HL-60/S4 (cell line): ENCODE data around the gene XYLT1.

Source experiments
- in situ Hi-C: fragments of 300-500 bp; cut with MboI; formaldehyde crosslinking; loops from 2 replicates; pipeline ENCODE4 v1.14.3; 2022; ENCODE audit warnings: low sequenced_read_pairs

Gene XYLT1

DNA sequence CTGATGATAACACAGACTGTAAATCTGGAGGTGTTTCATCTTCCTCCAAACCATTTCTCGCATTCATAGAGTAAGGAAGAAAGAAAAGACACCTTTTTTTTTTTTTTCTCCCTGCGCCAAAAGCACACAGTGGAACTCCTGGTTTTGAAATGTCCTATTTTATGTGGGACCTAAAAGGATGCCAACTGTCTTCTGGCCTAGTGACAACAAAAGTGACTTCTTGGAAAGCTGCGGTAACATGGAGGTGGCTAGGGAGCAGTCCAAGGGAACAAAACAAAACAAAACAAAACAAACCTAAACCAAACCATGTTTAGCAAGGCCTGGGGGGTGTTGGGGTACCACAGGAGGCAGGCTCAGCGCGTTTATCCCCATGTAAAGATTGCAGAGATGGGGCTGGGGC, 174.8 kb downstream of the XYLT1 start:
- in situ Hi-C loops: no loop called here

DNA sequence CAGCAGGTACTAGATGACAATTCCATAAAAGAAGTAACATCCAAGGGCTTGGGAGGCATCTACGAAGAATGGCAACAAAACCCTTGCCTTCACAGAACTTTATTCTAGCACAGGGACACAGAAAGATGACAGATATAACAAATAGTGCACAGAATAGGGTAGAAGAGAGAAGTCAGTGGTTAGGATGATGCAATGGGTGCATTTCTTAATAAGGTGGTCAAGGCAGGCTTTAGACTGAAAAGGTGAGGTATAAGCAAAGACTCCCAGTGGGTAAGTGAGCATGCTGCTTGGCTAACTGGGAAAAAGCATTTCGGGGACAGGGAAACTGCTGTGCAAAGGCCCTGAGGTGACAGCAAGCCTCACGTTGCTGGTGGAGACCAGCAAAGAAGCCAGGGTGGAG, 175.9 kb downstream of the XYLT1 start:
- in situ Hi-C loops: no loop called here

DNA sequence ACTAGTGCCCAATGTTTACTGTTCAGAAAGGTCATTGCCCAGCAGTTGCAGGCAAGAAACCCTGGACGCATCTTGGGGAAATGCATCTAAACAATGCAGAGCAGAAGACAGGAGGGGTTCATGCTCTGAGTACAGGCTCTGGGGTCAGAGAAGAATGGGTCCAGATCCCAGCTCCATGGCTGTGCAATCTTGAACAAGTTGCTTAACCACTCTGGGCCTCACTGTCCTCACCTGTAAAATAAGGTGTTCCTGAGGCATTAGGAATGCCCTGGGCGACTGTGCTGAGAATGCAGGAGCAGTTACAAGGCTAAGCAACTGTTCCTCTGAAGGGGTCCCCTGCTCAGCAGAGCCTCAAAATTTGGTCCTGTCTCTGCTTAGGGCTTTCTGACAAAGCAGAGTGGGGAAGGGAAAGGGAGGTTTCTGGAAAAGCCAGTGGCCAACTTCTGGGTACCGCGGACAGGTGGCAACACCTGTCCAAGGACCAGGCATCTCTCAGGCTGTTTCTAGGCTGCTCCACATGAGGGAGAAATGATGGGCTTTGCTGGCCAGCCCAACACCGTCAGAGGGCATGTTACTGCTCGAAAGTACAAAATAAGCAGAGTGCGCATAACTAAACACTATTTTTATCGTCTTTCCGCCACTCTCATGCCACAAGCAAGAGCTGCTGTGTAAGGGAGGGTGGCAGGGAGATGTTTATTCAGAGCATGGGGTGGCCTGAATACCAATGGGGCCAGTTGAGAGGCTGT, 176.8 kb downstream of the XYLT1 start:
- in situ Hi-C loops: no loop called here

DNA sequence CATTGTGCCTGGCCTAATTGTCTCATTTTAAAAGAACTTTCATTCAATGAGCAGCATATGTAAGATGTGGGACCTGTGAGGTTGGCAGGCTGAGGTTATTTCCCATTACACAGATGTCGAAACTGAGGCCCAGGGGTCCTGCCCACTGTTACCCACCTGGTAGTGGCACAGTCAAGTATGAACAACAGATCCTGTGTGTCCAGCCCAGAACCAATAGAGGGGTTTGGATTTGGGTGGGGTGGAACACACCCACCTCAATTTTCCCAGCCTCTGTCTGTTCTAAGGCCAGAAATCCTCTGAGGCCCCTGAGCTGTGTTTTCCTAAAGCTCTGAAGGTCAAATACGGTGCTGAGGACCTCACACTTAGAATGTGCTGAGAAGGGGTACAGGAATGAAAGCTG, 179.5 kb downstream of the XYLT1 start:
- in situ Hi-C loops: no loop called here

DNA sequence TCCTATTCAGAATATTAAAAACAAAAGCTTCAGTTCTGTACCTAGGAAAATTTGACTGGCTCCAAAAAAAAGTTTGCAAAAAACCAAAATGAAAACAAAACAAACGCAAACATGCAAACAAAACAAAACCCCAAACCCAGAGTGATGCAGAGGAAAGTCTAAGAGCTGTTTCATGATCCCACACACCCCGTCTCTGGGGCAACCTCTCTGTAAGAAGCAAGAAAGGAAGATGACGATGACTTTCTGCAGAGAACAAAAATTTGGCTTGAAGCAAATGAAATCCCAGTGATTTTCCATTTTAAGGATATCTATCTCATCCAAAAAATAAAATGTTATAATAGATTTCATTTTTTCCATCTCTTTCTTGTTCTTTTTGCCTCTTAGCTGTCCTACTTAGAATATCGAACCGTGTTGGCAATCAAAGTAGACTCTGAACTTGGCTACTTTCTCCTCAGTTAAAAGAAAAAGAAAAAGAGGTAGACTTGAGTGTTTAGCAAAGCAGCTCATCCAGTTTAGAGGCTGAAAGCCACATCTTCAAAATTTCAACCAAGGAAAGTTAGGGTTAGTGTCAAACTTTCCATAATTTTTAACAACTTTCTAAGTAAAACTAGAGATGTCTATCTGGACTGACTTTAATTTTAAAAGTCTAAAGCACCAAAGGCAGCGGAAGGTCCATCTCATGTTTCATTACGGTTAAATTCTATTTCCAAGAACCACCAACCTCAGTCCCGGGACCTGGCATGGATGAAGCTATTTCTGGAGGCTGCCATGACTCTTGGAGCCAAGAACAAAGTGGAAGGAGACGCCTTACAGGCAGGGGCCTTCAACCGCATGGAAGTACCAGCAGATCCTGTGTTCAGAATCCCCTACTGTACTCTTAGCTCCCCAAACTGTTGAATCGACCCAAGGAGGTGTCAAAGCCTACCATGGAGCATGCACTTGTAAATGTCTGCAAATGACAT, 180.8 kb downstream of the XYLT1 start:
- in situ Hi-C loops: no loop called here

DNA sequence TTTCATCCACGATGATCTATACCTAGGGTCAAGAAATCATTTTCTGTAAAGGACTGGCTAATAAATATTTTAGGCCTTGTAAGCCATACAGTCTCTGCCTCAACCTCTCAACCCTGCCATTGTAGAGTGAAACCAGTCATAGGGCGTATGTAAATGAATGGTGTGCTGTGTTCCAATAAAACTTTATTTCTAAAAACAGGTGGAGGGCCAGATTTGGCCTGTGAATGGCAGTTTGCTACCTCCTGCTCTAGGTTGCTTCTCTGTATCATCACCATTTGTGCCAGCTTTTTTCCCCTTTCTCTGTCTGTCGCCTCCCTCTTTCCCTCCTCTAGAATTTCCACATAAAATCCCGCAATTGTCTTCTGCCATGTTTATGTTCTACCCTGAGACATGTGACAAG, 181.7 kb downstream of the XYLT1 start:
- in situ Hi-C loops: no loop called here

DNA sequence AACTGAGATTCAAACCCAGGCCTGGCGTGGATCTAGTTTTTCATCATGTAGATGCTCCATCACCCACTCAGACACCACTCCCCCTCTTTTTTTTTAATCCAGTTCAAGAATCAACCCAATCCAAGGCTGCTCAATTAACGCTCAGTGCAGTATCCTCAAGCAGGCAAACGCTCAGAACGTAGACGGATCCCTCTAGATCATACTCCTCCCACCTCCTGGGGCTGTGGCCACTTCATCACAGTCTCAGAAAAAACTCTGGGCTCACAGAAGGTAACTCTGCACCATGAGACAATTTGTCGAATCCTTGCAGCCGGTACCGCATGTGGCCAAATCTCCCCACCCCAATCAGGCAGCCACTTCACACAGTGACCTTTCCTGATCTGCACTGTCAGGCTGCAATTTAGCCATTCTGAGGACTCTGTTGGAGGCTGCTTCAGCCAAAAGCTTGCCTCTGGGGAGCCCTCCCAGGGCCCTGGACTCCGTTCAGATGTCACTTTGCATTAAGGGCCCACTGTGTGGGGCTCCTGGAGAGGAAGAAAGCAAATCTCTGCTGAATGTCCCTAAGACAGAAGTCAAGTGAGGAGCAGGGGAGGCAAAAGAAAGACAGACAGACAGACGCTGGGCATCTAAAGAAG, 183.5 kb downstream of the XYLT1 start:
- in situ Hi-C loops: no loop called here

DNA sequence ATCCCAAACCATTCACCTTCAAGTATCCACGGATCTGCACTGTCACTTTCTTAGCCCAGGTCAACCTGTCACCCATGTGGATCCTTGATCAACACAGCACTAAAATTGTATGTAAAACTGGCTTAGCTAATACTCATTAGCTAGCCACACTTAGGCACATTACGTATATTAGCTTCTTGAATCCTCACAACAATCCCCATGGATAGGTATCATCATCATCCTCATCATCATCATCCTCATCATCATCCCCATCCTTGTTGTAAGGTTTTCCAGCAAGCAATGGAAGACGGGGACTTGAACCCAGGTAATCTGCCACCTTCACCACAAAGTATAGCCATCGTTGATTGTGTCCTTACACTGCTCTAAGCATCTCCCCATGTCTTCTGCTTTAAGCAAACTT, 184.3 kb downstream of the XYLT1 start:
- in situ Hi-C loops: no loop called here

DNA sequence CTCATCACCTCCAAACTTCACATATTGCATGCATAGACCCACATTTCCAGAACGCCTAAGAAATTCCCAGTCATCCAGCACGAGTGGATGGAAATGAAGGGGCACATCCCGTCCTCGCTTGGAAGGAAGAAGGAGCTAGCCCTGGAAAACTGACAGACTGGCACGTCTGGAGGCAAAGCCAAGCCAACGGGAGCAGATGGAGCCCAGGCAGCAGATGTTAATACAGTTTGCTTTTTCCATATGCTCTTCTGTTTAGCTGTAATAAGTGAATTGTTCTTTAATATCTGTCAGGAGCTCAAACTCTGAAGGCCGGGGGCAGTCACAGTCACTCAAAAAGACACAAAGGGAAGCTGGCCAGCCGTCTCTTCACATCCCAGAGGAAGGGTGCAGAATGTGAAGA, 187.7 kb downstream of the XYLT1 start:
- in situ Hi-C loops: no loop called here

DNA sequence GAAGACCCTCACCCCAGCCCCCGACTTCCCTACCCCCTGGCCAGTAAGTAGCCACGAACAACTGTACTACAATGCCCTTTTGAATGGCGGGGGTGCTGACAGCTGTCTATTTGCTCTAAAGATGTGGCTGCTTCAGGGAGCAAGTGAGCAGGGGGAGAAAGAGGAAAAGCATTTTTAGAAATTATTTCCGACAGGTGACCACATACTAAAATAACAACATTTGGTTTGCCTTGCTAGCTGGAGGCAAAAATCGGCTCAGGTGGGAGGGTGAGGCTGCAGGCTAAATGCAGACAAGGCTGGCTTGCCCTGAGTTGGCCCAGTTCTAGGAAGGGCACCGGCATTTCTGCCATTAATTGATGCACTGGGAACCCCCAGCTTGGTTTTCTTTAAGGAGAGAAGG, 188.5 kb downstream of the XYLT1 start:
- in situ Hi-C loops: no loop called here

DNA sequence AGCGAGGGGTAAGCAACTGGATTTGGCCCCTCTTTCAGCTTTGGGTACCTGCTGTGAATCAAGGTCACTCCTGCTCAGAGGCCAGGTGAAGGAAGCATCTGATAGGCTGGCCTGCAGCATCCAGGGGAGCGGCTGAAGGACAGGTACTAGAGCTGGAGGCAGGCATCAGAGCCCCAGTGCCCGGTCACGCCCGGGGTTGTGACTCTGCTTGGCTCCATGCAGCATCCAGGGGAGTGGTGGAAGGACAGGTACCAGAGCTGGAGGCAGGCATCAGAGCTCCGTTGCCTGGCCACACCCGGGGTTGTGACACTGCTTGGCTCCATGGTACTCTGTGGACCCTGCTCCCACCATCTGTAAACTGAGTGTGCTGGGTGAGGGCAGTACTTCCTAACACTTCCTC, 189.7 kb downstream of the XYLT1 start:
- in situ Hi-C loops: no loop called here

DNA sequence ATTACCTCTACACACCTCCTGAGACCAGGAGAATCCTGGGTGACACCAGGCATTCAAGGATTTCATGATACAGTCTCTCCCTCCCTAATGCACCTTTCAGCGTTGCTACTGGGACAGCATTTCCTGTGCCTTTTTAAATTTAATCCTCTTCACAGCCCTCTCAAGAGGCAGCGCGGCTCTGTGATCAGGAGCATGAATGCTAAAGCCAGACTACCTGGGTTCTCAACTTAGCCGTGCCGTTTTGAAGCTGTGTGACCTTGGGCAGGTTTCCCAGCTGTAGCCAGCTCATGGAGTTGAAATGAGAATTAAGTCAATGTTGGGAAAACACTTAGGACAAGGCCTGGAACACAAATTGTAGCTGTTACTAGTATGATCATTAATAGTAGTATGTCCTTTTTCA, 191.8 kb downstream of the XYLT1 start:
- in situ Hi-C loops: no loop called here

DNA sequence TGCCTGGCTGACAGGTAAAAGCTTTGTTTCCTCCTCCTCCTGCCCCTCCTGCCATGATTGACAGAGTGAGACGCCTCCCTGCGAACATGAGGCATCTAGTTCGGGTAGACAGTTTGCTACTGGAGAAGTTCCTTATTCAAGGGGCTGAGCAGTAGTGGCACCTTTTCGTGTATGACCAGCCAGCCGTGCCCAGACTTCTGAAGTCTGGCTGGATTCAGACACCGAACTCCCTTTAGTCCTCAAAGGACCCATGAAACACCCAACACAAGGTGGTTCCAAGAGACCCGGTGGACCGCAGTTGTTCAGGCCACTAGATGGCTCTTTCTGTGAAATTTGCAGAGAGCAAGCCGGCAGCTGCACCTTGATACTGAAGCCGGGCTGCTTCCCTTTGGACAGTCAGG, 192.8 kb downstream of the XYLT1 start:
- in situ Hi-C loops: no loop called here

DNA sequence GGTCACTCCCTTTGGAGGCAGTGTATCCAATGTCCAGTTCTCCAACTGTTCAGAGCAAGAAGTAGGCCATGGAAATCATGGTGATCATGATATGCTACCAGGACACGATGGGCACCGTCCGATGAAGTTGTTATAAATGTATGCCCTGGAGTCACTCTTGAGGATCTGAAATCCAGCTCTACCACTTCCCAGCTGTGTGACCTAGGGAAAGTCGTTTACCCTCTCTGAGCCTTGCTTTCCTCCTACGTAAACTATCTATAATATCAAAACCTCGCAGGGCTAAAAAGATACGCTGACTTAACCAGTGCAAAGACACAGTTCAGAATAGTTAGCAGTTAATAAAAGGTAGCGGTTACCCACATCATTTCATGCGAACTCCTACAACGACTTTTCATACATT, 194.2 kb downstream of the XYLT1 start:
- in situ Hi-C loops: no loop called here

DNA sequence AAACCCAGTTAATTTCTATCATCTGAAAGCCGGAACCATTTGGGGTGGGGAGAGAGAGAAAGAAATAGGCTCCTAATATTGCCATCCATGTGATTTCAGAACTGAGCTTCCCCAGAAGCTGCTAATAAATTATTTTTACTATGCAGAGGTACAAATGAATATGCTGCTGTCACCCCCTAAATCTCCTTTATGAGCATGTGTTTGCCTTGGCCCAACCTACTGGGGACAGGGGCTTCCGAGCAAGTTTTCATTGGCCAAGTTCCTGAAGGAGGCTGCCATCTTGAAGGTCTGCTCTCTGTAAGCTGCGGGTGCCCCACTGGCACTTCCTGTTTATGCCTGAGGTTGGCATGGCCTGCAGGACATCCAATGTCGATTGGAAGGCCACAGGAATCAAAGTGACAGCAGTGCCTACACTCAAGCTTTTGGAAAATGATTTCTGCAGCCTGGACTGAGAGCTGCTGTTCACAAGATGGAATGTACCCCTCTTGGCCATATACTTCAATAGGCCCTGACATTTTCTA, 194.7 kb downstream of the XYLT1 start:
- in situ Hi-C loops: no loop called here

DNA sequence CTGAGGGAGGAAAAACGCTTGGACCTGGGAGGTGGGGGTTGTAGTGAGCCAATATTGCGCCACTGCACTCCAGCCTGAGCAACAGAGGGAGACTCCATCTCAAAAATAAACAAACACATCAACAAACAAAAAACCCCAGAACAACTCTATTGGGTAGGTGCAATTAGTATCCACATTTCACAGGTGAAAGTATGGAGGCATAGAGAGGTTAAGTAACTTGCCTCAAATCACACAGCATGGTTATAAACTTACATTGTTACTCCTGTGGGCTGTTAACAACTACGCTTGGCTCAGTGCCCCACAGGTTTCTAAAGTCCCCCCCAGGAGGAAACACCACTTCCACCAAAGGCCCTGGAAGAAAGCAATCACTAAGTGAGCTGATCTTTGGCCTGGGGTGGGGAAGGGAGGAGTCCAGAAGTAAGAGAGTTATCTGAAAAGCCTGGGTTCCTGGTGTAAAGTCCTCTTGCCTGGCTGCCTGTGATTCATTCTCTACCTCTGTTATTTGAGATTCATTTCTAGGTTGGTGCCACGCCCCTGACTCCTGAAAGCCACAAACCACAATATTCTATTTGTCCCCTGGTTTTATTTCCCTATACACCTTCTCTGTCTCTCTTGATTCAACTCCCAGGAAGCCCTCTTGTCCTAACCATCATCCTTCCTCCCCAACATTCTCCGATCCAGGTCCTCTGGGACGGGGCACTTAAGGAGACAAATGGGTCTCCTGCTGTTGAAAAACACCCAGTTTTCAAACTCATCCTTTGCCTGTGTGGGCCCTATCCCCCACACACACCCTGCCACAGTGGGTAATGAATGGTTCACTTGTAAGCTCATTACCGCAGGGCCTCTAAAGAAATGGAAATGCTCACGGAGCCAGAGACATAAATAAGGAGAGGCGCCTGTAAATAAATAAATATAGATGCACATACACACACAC, 195.4 kb downstream of the XYLT1 start:
- in situ Hi-C loops: no loop called here

DNA sequence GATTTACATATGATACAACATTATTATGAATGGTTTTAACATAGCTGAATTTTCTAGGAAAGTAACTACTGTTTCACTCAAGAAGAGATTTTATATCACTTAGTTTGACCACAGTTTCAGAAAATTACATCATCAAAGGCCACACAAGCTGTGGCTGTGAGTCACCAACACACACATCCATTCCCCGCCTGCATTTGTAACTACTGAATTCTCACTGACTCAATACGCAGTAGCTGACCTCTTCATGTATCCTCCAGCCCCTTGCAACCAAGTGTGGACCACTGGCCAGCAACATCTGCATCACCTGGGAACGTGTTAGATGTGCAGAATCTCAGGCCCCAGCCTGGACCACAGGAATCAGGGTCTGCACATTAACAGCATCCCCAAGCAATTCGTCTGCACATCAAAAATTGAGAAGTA, 197.6 kb downstream of the XYLT1 start:
- in situ Hi-C loops: no loop called here

DNA sequence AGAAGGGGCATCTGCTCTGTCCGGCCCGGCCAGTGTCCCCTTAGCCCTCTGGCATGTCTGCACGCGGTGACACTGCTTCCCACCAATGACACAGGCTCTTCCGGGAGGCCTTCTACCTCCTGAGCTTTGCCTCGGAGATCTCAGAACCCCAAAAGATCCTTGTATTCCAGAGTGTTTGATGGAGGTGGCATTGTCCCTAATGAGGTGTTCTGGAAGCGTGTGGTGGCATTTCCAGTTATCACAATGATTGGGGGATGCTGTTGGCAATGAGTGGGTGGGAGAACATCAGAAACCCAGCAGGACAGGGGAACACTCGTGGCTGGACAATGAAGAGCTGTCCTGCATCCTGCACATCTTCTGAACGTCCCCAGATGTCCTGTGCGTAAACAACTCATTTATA, 198.0 kb downstream of the XYLT1 start:
- in situ Hi-C loops: no loop called here

DNA sequence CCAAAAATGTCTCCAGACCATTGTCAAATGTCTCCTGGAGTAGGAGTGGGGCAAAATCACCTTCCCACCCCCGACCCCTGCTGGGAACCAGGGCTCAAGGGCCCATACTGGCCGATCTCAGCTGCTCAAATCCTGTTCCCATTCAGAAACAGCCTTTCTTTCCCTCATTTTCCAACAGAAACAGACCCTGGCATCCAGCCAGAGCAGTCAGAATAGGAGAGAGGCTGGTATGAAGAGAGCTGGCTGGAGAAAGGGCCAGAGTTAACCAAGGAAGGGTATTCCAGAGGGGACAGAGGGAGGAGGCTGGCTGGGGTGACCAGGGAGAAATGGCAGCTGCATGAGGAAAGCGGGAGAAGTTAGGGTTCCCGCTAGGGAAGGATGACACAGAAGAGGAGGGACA, 199.1 kb downstream of the XYLT1 start:
- in situ Hi-C loops: no loop called here

DNA sequence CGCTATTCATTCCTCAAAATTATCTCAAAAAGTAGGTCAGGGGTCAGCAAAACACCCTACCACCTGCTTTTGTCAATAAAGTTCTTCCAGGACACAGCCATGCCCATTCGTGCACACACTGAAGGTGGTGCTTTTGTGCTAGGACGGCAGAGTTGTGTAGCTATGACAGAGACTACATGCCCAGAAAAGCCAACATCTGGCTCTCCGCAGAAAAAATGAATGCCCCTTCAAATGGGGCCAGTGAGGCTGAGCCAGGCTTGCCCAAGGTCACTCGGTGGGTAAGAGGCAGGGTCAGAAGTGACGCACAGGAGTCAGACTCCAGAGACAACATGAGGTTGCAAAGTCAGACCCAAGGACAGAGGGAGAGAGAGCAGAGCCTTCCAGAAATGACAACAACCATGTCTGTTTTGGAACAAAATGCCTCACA, 200.1 kb downstream of the XYLT1 start:
- in situ Hi-C loops: no loop called here
